Muscle layer of colon (tissue), 2 donors: ENCODE measurements around the gene MEIKIN.

Source experiments
- H3K27ac ChIP-seq: one replicate; pipeline ENCODE4 v1.7.0; 2013; ENCODE audit warnings: low read depth, mild to moderate bottlenecking, low read length, moderate library complexity
- H3K27me3 ChIP-seq, 2 donors: one replicate each; pipeline ENCODE4 v1.7.0; 2013; ENCODE audit warnings: low read length in 2 of 2, mild to moderate bottlenecking in 2 of 2; ENCODE audit not compliant: insufficient read depth in 2 of 2, control insufficient read depth in 1 of 2
- H3K36me3 ChIP-seq: one replicate; pipeline ENCODE4 v1.7.0; 2013; ENCODE audit warnings: mild to moderate bottlenecking, low read length; ENCODE audit not compliant: insufficient read depth
- H3K4me1 ChIP-seq: one replicate; pipeline ENCODE4 v1.7.0; 2013; ENCODE audit warnings: mild to moderate bottlenecking, low read length; ENCODE audit not compliant: insufficient read depth
- H3K4me3 ChIP-seq, 2 donors: one replicate each; pipeline ENCODE4 v1.7.0; 2013; ENCODE audit warnings: low read length in 2 of 2, low read depth in 1 of 2, mild to moderate bottlenecking in 1 of 2, moderate library complexity in 1 of 2
- H3K9ac ChIP-seq: one replicate; pipeline ENCODE4 v1.7.0; 2013; ENCODE audit warnings: low read length
- H3K9me3 ChIP-seq: one replicate; pipeline ENCODE4 v1.7.0; 2013; ENCODE audit warnings: mild to moderate bottlenecking, low read length
- donor health status: abdominal sarcoma.
- donor health status: Adenocarcinoma of cecum.

Gene MEIKIN

DNA sequence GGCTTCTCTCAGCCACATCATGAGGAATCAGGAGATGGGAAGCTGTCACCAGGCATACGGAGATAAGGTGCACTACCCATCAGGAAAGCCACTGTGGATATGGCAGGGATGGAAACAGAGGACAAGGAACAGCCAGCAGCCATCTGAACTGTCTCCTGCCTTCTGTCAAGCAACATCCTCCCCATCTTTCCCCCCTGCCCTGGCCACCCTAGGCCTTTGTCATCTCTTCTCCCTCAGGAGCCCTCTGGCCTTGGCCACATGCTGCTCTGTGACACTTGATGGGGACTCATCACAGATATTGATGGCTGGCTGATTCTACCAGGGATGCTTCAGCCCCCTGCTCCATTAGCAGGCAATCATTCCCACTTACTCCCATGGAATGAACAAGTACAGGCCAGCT lies 21.1 kb upstream of the MEIKIN start:
- H3K9ac ChIP-seq: no peak overlapping the region
- no peak overlapping the region for H3K4me3 ChIP-seq
- H3K27ac ChIP-seq: no peak overlapping the region
- H3K27me3 ChIP-seq: no peaks in the 10 kb centered on the region
- H3K9me3 ChIP-seq: no peaks in the 10 kb centered on the region
- no peaks in the 10 kb centered on the region for H3K36me3 ChIP-seq
- no peaks in the 10 kb centered on the region for H3K4me1 ChIP-seq

DNA sequence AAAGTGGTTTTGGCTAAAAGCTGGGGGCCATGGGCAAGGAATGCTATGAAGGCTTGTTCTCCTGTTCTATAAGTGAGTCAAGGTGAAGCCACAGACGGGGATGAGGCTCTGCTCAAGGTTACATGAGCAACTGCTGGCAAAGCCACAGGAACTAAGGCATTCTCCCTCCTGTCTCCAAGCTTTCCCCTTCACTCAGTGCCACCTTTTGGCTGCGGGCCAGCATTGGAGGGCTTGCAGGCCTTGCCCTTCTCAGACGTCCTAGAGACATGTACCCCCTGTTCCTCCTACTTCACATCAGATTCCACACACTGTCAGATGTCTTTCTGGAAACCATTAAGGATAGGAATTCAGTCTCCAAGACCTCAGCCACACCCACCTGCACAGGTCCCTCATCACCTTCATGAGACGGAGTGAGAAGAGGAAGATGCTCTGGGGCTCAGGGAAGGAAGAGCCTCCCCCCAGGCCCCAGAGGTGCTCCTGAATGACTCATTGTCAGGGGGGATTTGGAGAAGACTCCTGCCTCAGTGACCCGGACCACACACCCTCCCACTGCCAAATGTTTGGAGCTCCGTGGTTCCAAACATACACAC lies 20.5 kb upstream of the MEIKIN start:
- Histone ChIP-seq H3K27ac (no peak overlapping the region), H3K9ac (no peak overlapping the region), H3K9me3 (no peaks in the 10 kb centered on the region), H3K4me3 (no peak overlapping the region), H3K27me3 (no peaks in the 10 kb centered on the region), H3K36me3 (no peaks in the 10 kb centered on the region), H3K4me1 (no peaks in the 10 kb centered on the region)

- no peak overlapping the region for H3K9ac ChIP-seq
- H3K27ac ChIP-seq: no peak overlapping the region
- H3K27me3 ChIP-seq: no peaks in the 10 kb centered on the region
- H3K4me3 ChIP-seq: no peak overlapping the region
- no peaks in the 10 kb centered on the region for H3K4me1 ChIP-seq
- no peaks in the 10 kb centered on the region for H3K36me3 ChIP-seq
- no peaks in the 10 kb centered on the region for H3K9me3 ChIP-seq
Measured at GRCh38 chr5:131959906-131960305, 14.4 kb upstream of the MEIKIN start.

DNA sequence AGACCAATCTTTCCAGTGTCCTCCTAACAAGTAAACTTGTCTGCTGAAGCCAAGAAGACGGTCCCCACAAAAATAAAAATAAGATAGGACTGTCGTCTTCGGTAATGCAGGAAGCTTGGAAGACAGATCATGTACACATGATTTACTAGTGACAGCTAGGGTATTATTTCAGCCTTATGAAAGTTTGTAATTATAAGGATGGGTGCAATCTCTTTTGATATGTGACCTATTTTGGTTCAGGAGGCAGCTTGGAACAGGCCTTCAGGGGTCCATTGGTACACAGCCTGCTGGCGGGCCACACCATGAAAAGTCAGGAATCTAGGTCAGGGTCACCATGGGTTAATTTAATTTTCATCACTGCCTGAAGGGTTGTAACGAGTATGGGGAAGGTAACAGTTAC lies 13.7 kb upstream of the MEIKIN start:
- no peaks in the 10 kb centered on the region for H3K36me3 ChIP-seq
- H3K9me3 ChIP-seq: no peaks in the 10 kb centered on the region
- no peak overlapping the region for H3K27ac ChIP-seq
- H3K27me3 ChIP-seq: no peaks in the 10 kb centered on the region
- no peak overlapping the region for H3K4me3 ChIP-seq
- no peak overlapping the region for H3K9ac ChIP-seq
- H3K4me1 ChIP-seq: no peaks in the 10 kb centered on the region

DNA sequence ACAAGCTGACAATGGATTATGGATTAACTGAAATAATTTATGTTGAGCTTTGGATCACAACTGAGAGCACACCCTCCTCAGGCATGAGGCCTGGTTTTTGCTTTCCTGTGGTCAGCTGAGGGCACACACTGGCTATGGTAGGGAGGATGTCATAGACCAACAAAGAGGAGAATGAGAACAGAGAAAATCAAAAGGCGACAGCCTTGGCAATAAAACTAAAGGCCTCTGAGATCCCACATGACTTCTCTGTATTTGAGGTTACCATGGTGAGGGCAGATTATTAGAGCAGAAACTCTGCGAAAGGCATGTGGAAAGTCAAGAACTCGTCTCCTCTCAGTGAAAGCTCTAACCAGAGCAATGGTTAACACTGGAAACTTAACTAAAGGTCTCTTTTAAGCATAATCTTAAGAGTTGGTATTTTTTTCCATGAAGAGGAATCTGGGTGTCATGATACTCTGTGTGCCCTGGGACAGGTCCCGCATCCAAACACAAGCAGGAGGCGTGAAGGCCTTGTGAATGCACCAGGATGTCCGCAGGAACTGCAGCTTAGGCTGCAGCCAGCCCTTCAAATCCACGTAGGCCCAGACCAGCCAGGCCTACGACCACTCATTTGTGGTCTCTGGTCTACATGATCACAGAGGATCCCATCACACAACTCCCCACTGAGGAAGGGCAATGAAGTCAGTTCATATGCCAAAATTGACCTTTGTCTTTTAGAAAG lies 12.4 kb upstream of the MEIKIN start:
- Histone ChIP-seq H3K36me3 (no peaks in the 10 kb centered on the region), H3K4me1 (no peaks in the 10 kb centered on the region), H3K4me3 (no peak overlapping the region), H3K27ac (no peak overlapping the region), H3K27me3 (no peaks in the 10 kb centered on the region), H3K9ac (no peak overlapping the region), H3K9me3 (no peaks in the 10 kb centered on the region)

DNA sequence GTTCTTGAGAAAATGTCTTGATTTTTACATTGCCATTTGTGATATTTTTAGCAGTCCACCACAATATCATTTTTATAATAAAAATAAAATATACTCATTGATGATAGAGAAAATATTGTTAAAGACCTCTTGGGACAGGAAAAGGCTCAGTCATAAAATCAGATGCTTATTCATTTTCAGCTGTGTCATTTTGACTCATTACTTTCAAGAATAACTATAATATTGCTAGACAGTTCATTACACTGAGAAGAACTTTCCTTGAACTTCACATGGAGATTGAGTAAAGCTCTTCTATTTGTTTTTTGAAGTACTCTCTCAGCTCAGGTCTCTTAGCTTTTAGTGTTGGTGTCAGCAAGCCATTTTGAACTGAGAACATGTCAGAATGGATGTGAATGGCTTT lies 8.5 kb upstream of the MEIKIN start:
- no peak overlapping the region for H3K9ac ChIP-seq
- H3K27me3 ChIP-seq: no peaks in the 10 kb centered on the region
- H3K9me3 ChIP-seq: no peaks in the 10 kb centered on the region
- no peak overlapping the region for H3K4me3 ChIP-seq
- no peaks in the 10 kb centered on the region for H3K4me1 ChIP-seq
- no peak overlapping the region for H3K27ac ChIP-seq
- no peaks in the 10 kb centered on the region for H3K36me3 ChIP-seq

DNA sequence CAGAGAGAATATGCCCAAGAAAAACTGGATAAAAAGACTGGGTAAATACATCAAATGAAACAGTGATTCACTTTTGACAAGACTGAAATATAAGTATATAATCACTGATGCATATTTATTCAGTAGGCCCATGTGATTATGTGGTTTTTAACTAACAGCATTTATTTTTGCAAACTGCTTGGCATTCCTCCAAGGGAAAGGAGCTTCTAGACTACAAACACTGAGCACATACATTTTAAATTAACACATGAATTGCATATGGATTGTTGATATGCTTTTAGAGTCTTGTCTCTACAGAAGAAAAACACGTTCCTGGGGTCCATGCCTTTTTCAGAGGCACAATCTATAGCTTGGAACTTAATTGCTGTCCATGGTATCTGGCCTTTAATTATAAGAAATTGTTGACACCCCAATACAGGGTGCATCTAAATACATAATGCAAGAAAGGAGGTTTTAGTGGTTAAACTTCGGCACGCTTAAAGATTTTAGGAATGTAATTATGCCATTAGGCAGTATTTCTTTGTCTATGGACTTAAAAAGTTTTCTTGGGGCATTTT lies 6.9 kb upstream of the MEIKIN start:
- Histone ChIP-seq H3K4me3 (no peak overlapping the region), H3K9ac (no peak overlapping the region), H3K4me1 (no peaks in the 10 kb centered on the region), H3K27ac (no peak overlapping the region), H3K36me3 (no peaks in the 10 kb centered on the region), H3K27me3 (no peaks in the 10 kb centered on the region), H3K9me3 (no peaks in the 10 kb centered on the region)

DNA sequence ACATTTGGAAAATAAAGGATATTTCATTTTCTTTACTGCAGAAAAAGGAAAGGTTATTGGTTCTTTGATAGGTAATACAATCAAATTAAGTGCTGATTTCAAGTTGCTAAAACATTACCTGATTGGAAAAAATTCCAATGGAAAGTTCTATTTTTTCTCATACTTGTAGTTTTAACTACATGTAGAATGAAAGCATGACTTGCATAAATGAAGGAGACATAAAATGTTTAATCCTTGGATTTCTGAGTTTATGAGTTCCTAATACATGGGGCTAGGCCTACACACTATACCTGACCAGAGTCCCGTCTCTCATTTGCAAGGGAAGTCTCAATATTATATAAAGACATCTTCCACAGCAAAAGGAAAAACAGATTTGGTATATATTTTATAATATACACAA lies 5.2 kb upstream of the MEIKIN start:
- Histone ChIP-seq H3K27ac (no peak overlapping the region), H3K36me3 (no peaks in the 10 kb centered on the region), H3K9me3 (no peaks in the 10 kb centered on the region), H3K27me3 (no peaks in the 10 kb centered on the region), H3K4me3 (no peak overlapping the region), H3K9ac (no peak overlapping the region), H3K4me1 (no peaks in the 10 kb centered on the region)

DNA sequence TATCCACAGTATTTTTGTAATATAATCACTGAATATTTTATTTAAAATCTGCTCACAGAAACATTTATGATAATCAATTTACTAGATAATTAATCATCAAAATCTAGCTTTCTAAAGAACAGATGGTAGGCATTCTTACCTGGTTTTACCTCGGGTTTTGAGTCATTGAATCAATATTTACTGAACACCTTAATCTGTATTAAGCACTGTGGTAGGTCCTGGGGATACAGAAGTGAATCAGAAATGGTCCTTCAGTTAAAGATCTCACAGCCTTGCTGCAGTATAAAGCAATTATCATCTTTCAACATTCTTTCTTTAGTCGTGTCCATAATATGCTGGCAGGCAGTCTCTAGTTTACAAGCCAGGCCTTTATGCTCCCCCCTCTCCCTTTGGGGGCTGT lies 2.0 kb upstream of the MEIKIN start:
- H3K27ac ChIP-seq: no peak overlapping the region
- H3K4me1 ChIP-seq: no peaks in the 10 kb centered on the region
- no peaks in the 10 kb centered on the region for H3K27me3 ChIP-seq

GRCh38 chr5:131944702-131945550 lies 537 bp downstream of the MEIKIN start:
- Histone ChIP-seq H3K9ac (no peak overlapping the region), H3K36me3 (no peaks in the 10 kb centered on the region), H3K27ac (no peak overlapping the region), H3K4me3 (no peak overlapping the region), H3K9me3 (no peaks in the 10 kb centered on the region), H3K4me1 (no peaks in the 10 kb centered on the region), H3K27me3 (no peaks in the 10 kb centered on the region)

More for the DNA sequence above, 2.0 kb upstream of the MEIKIN start:
- Histone ChIP-seq H3K9me3 (no peaks in the 10 kb centered on the region), H3K36me3 (no peaks in the 10 kb centered on the region), H3K4me3 (no peak overlapping the region), H3K9ac (no peak overlapping the region)

- Histone ChIP-seq H3K9me3 (no peaks in the 10 kb centered on the region), H3K27ac (no peak overlapping the region), H3K9ac (no peak overlapping the region), H3K27me3 (no peaks in the 10 kb centered on the region), H3K4me3 (no peak overlapping the region), H3K36me3 (no peaks in the 10 kb centered on the region), H3K4me1 (no peaks in the 10 kb centered on the region)
Measured at GRCh38 chr5:131943916-131944315, 1.5 kb downstream of the MEIKIN start.
